Endometrial microvascular endothelial cells (primary cell): ENCODE results near the gene SCTR. TPM values are rescaled to one million over a fixed set of nuclear protein-coding genes. Genes with fewer than 3 reads are reported as not detected.

ENCODE experiments used
- in situ Hi-C: cut with HindIII; loops from 2 replicates; pipeline ENCODE4 v1.10.0; 2017; ENCODE audit warnings: low sequenced_read_pairs, low pct_unique_long_range_greater_than_20kb; ENCODE audit errors: inconsistent ontology term
- total RNA-seq: library from RNA; depleted of rRNA; stranded (reverse); fragments of >200 nt; gene quantifications from one replicate; pipeline ENCODE4 v1.2.3, GENCODE V29; 2015; ENCODE audit errors: inconsistent ontology term

The SCTR gene
- total RNA-seq, 1 donor from 2014 or later, result not detected

DNA sequence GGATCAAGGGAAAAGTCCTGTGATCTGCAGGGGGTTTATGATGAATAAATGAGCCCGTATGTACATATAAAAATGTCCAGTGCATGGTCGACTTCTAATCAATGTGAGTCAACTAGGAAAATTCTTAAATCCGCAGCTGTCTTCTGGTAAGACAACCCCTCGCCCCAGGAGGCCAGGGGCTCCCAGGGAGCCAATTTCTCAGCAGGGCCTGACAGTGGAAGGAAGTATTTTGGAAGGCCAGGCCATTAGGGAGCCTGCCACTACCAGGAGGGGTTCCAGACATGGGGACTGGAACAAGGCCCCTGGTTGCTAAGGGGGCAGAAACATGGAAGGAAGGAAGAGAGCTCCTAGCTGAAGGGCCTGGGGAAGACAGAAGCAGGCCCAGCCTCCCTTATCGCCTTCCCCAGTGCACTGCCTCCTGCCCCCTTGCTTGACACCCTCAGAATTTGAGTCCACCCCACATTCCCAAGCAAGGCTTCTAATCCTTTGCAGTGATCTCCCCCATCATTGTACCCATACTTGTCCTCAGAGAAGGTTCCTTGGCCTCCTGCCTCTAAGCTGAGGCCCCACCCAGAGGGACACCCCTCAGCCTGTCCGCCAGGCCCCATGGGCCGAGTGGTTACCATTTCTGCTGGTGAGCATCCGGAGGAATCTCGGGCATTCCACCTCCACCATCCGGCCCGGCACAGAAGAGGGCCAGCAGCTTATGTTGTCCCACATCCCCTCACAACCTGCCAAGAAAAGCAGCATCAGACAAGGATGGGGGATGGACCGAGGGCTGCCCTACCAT, 45.9 kb downstream of the SCTR start:
- in situ Hi-C loops, result loop anchor here (10.0 kb wide), 1 partner anchor 64 kb away; no protein-coding TSS in a partner anchor

DNA sequence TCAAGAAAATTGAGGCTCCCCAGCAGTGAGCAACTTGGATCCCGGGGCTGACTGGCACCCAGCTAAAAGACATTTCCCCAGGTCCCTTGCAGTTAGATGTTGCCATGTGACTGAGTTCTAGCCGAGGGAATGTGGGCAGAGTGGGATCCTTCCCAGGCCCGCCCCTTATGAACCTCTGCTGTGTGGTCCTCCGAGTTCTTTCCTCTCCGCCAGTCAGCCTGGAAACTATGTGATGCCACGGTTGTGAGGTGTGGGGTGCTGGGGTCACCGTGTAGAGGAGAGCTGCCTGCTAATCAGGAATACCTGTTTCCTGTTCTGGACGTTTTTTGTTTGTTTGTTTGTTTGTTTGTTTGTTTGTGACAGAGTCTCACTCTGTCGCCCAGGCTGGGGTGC, 47.2 kb downstream of the SCTR start:
- in situ Hi-C loops, result loop anchor here (10.0 kb wide), 1 partner anchor 62 kb away; no protein-coding TSS in a partner anchor

DNA sequence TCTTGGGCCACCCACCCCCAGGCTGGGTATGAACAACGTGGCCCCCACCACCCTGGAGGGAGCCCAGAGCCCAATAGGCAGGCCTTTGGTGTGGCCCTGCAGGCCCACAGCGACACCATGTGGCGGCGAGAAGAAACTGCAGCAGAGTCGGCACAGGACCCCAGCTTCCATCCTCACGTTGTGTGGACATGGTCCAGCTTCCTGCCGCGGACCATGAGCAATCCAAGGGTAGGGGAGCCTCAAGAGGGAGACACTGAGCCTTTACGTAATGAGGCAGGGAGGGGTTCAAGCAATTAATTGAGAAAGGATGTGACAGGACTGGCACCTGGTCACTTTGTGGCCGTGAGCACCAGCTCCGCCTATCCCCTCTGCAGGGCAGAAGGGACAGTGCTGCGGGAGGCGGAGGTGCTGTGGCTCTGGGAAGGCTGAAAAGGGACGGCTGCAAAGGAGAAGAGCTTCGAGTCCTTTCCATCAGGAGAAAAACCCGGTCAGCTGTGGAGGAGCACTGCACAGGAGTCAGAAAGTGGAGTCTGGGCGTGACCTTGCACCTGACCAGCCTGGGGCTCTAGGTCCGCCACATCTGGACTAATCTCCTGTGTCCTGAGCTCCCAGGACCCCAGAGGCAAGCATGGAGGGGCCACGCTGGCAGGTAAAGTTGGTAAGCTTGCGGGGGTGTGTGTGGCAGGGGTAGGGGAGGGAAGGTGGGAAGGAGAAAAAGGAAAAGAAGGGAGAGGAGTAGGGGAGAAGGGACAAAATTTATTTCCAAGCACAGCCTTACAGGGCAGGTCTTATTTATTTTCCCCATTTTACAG, 47.8 kb downstream of the SCTR start:
- in situ Hi-C loops, result loop anchor here (10.0 kb wide), 1 partner anchor 62 kb away; no protein-coding TSS in a partner anchor

DNA sequence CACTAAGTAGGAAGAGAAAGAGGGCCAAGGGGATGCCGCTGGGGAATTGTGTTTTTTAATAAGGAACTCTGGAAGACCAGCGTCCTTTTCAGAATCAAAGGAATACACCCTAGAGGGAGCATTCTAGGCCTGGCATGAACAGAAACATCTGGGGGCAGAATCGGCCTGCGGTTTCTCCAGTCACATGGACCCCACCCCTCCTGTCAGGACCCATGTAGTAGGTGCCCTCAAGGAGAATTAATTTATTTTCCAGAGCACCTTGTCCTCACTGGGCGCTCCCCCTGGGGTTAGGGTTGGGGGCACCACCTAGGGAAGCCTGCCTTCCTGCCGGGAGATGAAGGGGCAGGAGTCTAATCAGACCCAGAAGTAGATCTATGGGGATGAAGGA, 48.4 kb downstream of the SCTR start:
- in situ Hi-C loops, result loop anchor here (10.0 kb wide), 1 partner anchor 61 kb away; no protein-coding TSS in a partner anchor

DNA sequence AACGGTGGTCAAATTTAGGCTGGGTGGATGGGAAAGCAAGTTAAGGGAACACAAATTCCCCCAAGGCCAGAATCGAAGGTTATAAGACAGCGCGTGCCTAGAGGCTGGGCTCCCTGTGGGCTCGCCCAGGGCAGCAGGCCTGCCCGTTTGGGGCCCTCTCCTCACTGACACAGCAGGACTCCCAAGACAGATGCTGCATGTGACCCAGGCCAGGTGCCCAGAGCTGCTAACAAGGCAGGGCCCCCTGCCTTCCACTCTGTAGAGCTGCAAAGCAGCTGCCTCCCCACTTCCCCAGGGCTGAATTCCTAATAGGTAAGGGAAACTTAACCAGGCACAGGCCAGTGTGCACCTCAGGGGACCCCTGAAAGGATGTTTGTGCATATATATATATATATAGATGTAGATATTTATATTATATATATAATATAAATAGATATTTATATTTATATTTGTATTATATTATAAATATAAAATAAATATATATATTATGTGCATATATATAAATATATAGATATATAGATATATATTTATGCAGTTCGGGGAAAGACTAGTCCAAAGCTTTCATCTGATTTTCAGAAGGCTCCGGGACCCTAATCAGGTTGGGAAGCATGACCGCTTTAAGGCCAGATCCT, 48.9 kb downstream of the SCTR start:
- in situ Hi-C loops, result loop anchor here (10.0 kb wide), 1 partner anchor 61 kb away; no protein-coding TSS in a partner anchor

DNA sequence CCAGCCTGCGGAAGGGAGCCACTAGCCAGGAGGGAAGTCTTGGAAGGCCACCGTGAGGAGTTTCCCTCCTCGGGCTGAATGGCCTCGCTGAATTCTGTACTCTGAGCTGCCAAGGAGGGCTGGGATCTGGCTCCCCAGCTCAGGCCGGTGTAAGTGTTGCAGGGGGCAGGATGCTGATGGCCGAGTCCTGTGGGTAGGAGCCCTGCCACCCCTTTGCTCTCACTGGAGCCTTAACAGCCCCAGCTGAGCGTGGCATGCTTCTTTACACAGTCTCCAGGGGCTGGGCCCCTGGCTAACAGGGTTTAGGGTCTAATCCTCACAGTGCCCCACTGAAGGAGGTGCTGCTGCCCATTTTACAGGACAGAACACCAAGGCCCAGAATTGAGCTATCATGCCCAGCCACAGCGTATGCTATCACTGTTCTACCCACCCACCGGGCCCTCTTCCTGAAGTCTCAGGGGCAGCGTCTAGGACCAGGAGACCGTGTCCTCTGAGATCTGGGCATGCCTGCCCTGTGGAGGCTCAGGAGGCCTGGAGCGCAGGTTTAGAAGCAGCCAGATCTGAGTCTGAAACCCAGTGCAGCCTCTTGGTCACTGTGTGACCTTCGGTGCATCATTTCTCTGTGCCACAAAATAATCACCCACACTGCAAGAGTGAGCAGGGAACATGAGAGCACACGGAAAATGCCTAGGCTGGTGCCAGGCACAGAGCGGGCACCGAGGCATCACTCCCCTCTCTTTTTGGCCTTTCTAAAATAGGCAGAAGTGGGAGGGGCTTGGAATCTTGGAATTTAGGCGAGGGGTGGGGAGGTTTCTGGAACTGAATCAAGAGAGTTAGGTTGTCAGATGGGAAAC, 49.7 kb downstream of the SCTR start:
- in situ Hi-C loops, result loop anchor here (10.0 kb wide), 1 partner anchor 60 kb away; no protein-coding TSS in a partner anchor

DNA sequence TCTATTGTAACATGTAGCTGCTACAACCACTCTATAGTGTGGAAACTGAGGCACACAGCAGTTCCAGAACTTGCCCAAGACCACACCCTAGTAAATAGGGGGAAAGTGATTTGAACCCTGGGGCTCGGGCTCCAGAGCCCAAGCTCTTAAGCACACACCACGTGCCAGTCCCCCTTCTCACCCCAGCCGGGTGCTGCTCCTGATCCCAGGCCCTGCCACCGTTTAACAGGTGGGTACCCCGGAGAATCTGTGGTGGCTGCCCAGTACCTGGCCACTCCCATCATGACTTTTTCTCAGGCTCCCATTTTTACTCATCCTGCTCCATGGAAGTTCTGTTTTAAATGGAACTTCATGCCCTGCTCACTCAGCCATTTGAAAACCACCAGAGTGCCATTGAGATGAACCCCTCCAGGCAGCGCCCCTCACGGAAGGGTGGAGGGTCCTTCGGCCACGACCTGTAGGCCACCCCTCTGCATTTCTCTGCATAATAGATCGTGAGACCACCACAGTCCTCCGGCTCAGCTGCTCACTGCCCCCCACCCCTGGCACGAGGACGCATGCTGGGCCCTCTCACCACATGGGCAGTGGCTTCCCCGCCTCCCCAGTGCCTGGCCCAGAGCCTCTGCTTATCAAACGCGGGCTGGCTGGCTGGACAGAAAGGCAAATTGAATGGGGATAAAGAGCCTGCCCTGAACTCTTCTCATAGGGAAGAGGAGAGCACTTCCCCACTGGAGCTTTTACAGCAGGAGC, 50.5 kb downstream of the SCTR start:
- in situ Hi-C loops, result loop anchor here (10.0 kb wide), 1 partner anchor 59 kb away; no protein-coding TSS in a partner anchor

DNA sequence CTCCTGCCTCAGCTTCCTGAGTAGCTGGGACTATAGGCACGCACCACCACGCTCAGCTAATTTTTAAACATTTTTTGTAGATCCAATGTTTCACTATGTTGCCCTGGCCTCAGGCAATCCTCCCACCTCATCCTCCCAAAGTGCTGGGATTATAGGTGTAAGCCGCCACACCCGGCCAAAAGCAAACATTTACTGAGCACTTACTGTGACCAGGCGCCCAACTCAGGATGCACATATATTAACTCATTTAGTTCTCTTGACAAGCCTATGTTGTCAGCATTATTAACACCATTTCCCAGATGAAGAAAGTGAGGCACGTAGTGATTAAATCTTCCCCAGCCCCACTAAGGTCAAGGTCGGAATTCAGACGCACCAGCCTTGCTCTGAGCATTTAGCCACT, 51.5 kb downstream of the SCTR start:
- in situ Hi-C loops, result loop anchor here (10.0 kb wide), 1 partner anchor 58 kb away; no protein-coding TSS in a partner anchor

DNA sequence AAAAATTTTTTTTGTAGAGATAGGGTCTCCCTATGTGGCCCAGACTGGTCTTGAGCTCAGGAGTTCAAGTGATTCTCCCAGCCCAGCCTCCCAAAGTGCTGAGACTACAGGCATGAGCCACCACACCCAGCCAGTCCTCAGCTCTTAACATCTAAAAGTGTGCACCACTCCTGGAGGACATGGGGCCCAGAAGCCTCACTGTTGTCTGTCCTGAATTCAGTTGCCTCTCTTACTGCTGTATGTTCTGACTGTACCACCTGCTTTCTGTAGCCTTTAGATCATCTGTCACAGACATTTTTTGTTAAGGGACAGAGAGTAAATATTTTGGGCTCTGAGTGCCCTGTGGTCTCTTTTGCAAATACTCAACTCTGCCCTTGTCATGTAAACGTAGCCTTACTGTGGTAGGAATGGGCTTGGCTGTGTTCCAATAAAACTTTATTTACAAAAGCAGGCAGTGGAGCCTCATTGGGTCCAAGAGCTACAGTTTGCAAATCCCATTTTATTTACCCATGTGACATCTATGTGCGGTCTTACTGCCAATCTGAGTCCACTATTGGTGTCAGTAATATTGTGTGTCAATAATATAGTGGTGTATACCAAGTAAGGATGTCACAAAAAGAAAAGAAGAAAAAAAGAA, 54.5 kb downstream of the SCTR start:
- in situ Hi-C loops, result loop anchor here (10.0 kb wide), 1 partner anchor 55 kb away; no protein-coding TSS in a partner anchor

DNA sequence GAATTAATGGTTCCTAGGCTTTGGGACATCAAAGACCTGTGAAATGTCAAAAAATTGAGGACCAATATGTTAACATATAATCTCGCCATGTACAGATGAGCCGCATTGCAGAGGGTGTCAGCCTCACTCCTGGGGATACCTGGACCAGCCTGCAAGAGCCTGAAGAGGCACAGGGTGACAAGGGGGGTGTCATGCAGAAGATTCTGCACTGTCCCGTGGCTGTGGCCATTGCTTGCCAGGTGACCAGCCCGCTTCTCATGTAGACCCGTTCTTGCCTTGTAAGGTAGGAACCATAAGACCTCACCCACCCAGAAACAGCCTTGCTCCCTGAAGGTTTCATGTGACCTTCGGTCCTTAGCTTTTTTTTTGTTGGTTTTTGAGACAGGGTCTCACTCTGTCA, 55.2 kb downstream of the SCTR start:
- in situ Hi-C loops, result no loop called here

DNA sequence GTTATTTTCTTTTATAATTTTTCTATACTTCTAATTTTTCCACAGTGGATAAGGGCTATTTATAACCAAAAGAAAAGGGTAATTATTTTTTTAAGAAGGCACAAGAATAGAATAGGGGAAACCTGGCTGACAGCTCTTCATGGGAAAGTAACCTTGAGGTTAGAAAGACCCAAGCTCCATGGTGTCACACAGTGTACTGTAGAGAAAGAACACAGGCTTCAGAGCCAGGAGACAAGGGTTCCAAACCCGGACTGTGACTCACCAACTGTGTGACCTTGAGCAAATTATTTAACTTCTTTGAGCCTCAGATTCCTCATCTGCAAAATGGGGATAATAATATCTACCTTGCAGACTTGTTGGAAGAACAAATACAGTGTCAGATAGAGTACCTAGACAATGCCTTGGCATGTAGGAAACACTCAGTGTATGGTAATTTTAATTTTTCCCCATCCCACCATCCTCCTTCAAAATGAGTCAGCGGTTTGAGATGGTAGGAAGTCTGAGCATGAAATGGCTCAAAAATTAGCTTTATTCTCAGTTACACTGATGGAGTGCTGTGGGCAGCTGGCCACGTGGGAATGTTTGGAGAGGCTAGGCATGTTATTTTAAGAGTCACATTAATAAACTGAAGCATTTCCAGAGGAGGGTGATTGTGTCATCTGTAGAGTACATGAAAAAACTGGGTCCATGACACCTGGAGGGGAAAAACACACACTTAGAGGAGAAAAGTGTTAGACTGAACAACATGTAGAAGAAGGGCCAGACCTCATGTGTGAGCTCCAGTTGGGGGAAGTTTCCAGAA, 55.9 kb downstream of the SCTR start:
- in situ Hi-C loops, result no loop called here

DNA sequence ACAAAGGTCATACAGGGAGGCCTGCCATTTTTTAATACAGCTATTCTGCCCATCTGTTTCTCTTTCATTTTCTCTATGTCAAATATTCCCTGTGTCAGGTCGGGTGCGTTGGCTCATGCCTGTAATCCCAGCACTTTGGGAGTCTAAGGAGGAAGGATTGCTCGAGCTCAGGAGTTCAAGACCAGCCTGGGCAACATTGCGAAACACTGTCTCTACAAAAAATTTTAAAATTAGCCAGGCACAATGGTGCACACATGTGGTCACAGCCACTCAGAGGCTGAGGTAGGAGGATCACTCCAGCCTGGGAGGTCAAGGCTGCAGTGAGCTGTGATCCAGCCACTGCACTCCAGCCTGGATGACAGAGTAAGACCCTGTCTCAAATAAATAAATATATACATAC, 57.9 kb downstream of the SCTR start:
- in situ Hi-C loops, result no loop called here

DNA sequence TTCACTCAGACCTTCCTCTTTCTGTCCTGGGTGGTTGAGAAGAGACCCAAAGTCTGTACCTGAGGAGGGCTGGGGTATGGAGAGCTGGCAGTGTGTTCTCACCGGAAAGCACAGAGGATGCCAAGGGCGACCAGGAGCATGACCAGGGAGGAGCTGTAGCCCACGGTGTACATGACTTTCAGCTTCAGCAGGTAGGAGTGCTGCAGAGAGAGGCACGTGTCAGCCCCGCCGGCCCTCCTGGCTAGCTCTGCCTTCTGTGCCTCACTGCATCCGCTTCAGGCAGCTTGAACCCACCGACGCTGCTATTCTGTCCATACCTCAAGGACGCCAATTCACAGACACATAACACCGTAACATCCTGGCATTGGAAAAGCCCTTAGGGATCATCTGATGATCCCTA, 58.6 kb downstream of the SCTR start:
- in situ Hi-C loops, result no loop called here

DNA sequence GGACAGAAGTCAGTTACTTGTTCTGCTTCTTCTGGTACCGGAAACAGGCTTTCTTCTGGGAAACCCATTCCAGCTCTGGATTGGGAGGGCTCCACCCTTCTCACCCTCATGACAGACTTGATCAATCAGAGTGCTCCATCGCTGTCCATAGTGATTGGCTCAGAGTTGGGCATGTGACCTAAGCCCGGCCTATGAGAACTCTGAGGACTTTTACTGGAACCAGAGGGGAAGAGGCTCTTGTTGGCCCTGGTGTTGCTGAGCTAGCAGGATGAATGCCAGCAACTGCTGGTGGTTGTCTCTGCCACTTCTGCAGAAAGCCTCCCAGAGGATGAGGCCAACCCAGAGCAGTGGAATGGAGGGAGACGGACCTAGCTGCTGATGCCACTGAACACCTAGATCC, 59.3 kb downstream of the SCTR start:
- in situ Hi-C loops, result no loop called here

DNA sequence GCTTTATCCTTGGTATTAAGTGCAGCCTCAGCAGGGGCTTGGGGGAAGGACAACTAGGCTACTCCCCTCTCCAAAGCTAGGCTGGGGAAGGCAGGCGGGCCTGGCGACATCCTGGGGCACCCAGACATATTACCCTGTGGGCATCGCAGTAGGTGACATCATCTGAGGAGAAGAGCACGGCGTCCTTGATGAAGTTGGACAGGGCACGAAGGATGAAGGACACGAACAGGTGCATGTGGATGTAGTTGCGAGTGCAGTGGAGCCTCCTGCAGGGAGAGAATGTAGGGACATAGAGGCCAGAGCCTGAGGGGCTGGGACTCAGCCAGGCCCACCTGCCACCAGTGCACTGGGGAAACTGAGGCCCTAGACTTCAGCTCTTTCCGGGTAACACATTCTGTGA, 60.3 kb downstream of the SCTR start:
- in situ Hi-C loops, result no loop called here

DNA sequence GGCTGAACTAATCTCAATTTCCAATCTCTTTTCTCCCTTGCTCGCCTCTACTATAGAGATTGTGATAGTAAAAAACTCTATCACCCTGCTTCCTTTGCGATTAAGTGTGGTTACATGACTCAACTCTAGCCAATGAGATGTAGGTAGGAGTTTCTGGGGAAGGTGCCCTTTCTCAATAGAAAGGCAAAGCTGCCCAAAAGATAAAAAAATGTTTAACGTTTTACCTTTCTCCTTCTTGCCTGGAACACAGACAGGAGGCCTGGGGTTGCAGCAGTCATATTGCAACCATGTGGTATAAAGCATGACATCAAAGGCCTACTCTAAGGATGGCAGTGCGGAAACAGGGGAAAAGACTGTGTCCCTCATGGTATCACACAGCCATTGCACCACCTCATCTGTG, 61.1 kb downstream of the SCTR start:
- in situ Hi-C loops, result no loop called here

DNA sequence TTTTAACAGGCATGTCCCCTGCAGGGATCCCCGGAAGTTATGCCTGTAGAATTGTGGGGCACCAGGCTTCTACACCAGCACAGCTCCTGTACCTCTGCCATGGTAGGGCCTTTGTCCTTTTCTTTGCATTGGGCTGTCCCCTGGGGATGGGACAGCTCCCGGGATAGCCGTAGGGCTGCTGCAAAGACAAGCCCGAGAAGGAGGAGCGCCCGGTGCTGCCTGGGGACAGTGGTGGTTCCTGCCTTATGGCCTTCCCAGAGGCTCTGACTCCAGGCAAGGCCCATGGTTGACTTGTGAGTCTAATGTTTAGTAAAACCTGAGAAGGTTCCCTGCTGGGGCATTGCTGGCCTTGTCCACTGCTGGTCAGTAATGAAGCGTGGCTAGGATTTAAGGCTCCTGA, 61.7 kb downstream of the SCTR start:
- in situ Hi-C loops, result no loop called here
